Endothelial cell of umbilical vein (primary cell): ENCODE results near the gene PPM1L. TPM values are rescaled to one million over a fixed set of nuclear protein-coding genes. Genes with fewer than 3 reads are reported as not detected.

Experiments
- BruUV-seq: library from RNA; stranded (reverse); fragments of 400-500 nt; replicated peaks from 2 replicates; lab custom pipeline; 2021; lab: Mats Ljungman, UMichigan
- CTCF ChIA-PET: fragments of 300-600, 350-600 bp; sonication (Branson Sonifier 250); formaldehyde crosslinking; loops from one replicate; lab custom pipeline; 2021; ENCODE audit warnings: antibody characterized with exemption, inconsistent platforms; lab: Charles Lee
- POLR2A ChIA-PET: fragments of 300-600, 350-600 bp; sonication (Branson Sonifier 250); formaldehyde crosslinking; loops from one replicate; lab custom pipeline; 2021; ENCODE audit warnings: antibody characterized with exemption, inconsistent platforms; lab: Charles Lee
- DNase-seq: peaks from one replicate; pipeline ENCODE4 v3.0.0-alpha.2; 2011; ENCODE audit warnings: low read depth, low spot score
- FAIRE-seq: peaks from 2 replicates; lab custom pipeline; 2011; peaks lifted over from hg19 to GRCh38; lab: Jason Lieb, UNC
- H2AFZ ChIP-seq: 2 replicates; pipeline ENCODE4 v1.6.0; 2012; ENCODE audit warnings: low read depth, low read length, control low read depth, inconsistent platforms
- H3K27ac ChIP-seq: 2 replicates; pipeline ENCODE4 v1.5.1; 2011; ENCODE audit warnings: low read depth, mild to moderate bottlenecking, control low read depth, low read length, moderate library complexity; ENCODE audit not compliant: insufficient read depth
- H3K27me3 ChIP-seq, 2 experiments: 2 replicates each; pipeline versions ENCODE4 v1.6.0 to v1.6.1; 2011; ENCODE audit warnings: low read length in 2 of 2, mixed read lengths in 1 of 2; ENCODE audit not compliant: control insufficient read depth in 2 of 2, insufficient read depth in 2 of 2
- H3K36me3 ChIP-seq, 2 experiments: 2 replicates in 1 of 2; 3 replicates in 1 of 2; pipeline ENCODE4 v1.5.1; 2011; ENCODE audit warnings: low read length in 2 of 2, mild to moderate bottlenecking in 1 of 2, moderate library complexity in 1 of 2; ENCODE audit not compliant: control insufficient read depth in 2 of 2, insufficient read depth in 2 of 2; ENCODE audit errors: extremely low read depth in 1 of 2
- H3K4me1 ChIP-seq: 3 replicates; pipeline ENCODE4 v1.5.1; 2011; ENCODE audit warnings: mild to moderate bottlenecking, low read length; ENCODE audit not compliant: control insufficient read depth, insufficient read depth; ENCODE audit errors: extremely low read depth
- H3K4me2 ChIP-seq: 2 replicates; pipeline ENCODE4 v1.6.1; 2011; ENCODE audit warnings: low read length, control low read depth, mixed read lengths; ENCODE audit not compliant: insufficient read depth
- H3K4me3 ChIP-seq, 3 experiments: fragments of 200-600 bp in 1 of 3; sonication (generic), shearing (Covaris generic) in 1 of 3; replicated peaks in 1 of 3; 2 replicates each; pipeline ENCODE4 v1.5.1; 2011 to 2016; ENCODE audit warnings: control low read depth in 3 of 3, low read length in 3 of 3, mild to moderate bottlenecking in 2 of 3, inconsistent platforms in 1 of 3, low read depth in 1 of 3, moderate library complexity in 1 of 3; ENCODE audit not compliant: insufficient read depth in 1 of 3
- H3K79me2 ChIP-seq: 2 replicates; pipeline ENCODE4 v1.6.0; 2012; ENCODE audit warnings: low read length, inconsistent platforms; ENCODE audit not compliant: control insufficient read depth, insufficient read depth
- H3K9ac ChIP-seq: replicated peaks from 2 replicates; pipeline ENCODE3; 2011; ENCODE audit warnings: low read length, control low read depth; ENCODE audit not compliant: insufficient read depth; ENCODE audit errors: extremely low read depth
- H3K9me1 ChIP-seq: replicated peaks from 3 replicates; pipeline ENCODE4 v1.6.0; 2011; ENCODE audit warnings: mild to moderate bottlenecking, low read length; ENCODE audit not compliant: control insufficient read depth, insufficient read depth; ENCODE audit errors: extremely low read depth
- H3K9me3 ChIP-seq: replicated peaks from 2 replicates; pipeline ENCODE4 v1.5.1; 2012; ENCODE audit warnings: low read length, inconsistent platforms; ENCODE audit not compliant: control insufficient read depth, insufficient read depth
- H4K20me1 ChIP-seq: replicated peaks from 2 replicates; pipeline ENCODE3; 2011; ENCODE audit warnings: mild to moderate bottlenecking, low read length; ENCODE audit not compliant: control insufficient read depth, insufficient read depth; ENCODE audit errors: extremely low read depth
- CTCF ChIP-seq, 2 donors: IDR thresholded peaks; 1 replicate in 1 of 2; 2 replicates in 1 of 2; pipeline ENCODE4 v1.5.1; 2011; ENCODE audit warnings: low read length in 2 of 2, mild to moderate bottlenecking in 2 of 2, moderate library complexity in 2 of 2, control low read depth in 1 of 2, inconsistent platforms in 1 of 2, low read depth in 1 of 2; ENCODE audit not compliant: insufficient read depth in 1 of 2; ENCODE audit errors: extremely low read depth in 1 of 2
- EZH2 ChIP-seq: IDR thresholded peaks from 2 replicates; pipeline ENCODE4 v1.6.1; 2012; ENCODE audit warnings: borderline replicate concordance, low read depth, mild to moderate bottlenecking, moderate library complexity, low read length, inconsistent platforms; ENCODE audit not compliant: severe bottlenecking
- FOS ChIP-seq: IDR thresholded peaks from 2 replicates; pipeline ENCODE4 v1.6.1; 2011; ENCODE audit warnings: mild to moderate bottlenecking, low read length, moderate library complexity, borderline replicate concordance; ENCODE audit not compliant: insufficient read depth
- GATA2 ChIP-seq: IDR thresholded peaks from 2 replicates; pipeline ENCODE4 v1.7.0; 2011; ENCODE audit warnings: low read depth, mild to moderate bottlenecking, moderate library complexity, mixed read lengths, low read length; ENCODE audit not compliant: insufficient read length, insufficient read depth
- JUN ChIP-seq: IDR thresholded peaks from 2 replicates; pipeline ENCODE4 v1.6.1; 2011; ENCODE audit warnings: borderline replicate concordance, low read depth; ENCODE audit not compliant: insufficient read length, insufficient read depth
- MAX ChIP-seq: IDR thresholded peaks from 2 replicates; pipeline ENCODE4 v1.6.1; 2011; ENCODE audit not compliant: insufficient read depth, insufficient read length
- MYC ChIP-seq: IDR thresholded peaks from one replicate; pipeline ENCODE4 v1.6.1; 2011; ENCODE audit warnings: mild to moderate bottlenecking, low read depth, low read length
- POLR2A ChIP-seq: IDR thresholded peaks from 2 replicates; pipeline ENCODE4 v1.6.1; 2012; ENCODE audit warnings: low read depth, mild to moderate bottlenecking, control low read depth, low read length
- POLR2AphosphoS5 ChIP-seq: IDR thresholded peaks from 2 replicates; pipeline ENCODE4 v1.6.1; 2012; ENCODE audit warnings: low read depth, mild to moderate bottlenecking, control low read depth, low read length, moderate library complexity; ENCODE audit not compliant: insufficient read depth
- dilution Hi-C: fragments of 300-500 bp; cut with MboI; formaldehyde crosslinking; loops from one replicate; pipeline ENCODE4 v1.15.0; 2019; ENCODE audit warnings: low sequenced_read_pairs; ENCODE audit not compliant: extremely low pct_ligation_motif_present
- intact Hi-C: fragments of 100-400 bp; cut with micrococcal nuclease; formaldehyde crosslinking; loops from one replicate; pipeline ENCODE4 v1.10.0; 2022
- polyA plus RNA-seq, 4 experiments: library from polyadenylated mRNA; depleted of rRNA in 3 of 4; stranded (reverse) in 3 of 4; unstranded in 1 of 4; fragments of >200 nt; gene quantifications; 2 replicates each; pipeline versions ENCODE4 v1.2.1 to v1.2.3, GENCODE V29; 2011 to 2012; ENCODE audit warnings: missing spikeins in 1 of 4
- total RNA-seq: library from RNA; stranded (reverse); gene quantifications from 2 replicates; pipeline ENCODE4 v1.2.3, GENCODE V29; 2021

PPM1L gene
- total and polyA plus RNA-seq, 2 donors (not counting 3 experiments of a cell fraction or from before 2014, with no cell fraction given), result 0.63 to 2.9 TPM

GRCh38 chr3:160951642-160952487, 195.8 kb downstream of the PPM1L start:
- no peak overlapping the region for H2AFZ ChIP-seq
- H3K27me3 ChIP-seq, result no peaks in the 10 kb centered on the region
- no peaks in the 10 kb centered on the region for H3K36me3 ChIP-seq
- H3K9me3 ChIP-seq, result no peaks in the 10 kb centered on the region
- H3K27ac ChIP-seq, result no peak overlapping the region
- no peak for TF ChIP-seq FOS
- TF ChIP-seq GATA2, result no peak
- no peak for TF ChIP-seq POLR2AphosphoS5
- no peak for TF ChIP-seq EZH2
- no peaks in the 10 kb centered on the region for H3K79me2 ChIP-seq
- H4K20me1 ChIP-seq, result no peaks in the 10 kb centered on the region
- H3K4me1 ChIP-seq, result no peaks in the 10 kb centered on the region
- dilution Hi-C loops, result no loop called here
- H3K9me1 ChIP-seq, result no peaks in the 10 kb centered on the region
- BruUV-seq, result no TSS peak
- no peak overlapping the region for H3K4me3 ChIP-seq
- ChIA-PET POLR2A (no interaction called here), CTCF (no interaction called here)
- DNase-seq, result no peak
- FAIRE-seq, result no peak
- no peak overlapping the region for H3K4me2 ChIP-seq
- H3K9ac ChIP-seq, result no peak overlapping the region
- intact Hi-C loops, result loop anchor here (5.0 kb wide), 1 partner anchor 155 kb away; the partner anchor contains the start of gene B3GALNT1

GRCh38 chr3:160953686-160954085, 197.7 kb downstream of the PPM1L start:
- Histone ChIP-seq H3K9me1 (no peaks in the 10 kb centered on the region), H3K4me1 (no peaks in the 10 kb centered on the region), H3K9me3 (no peaks in the 10 kb centered on the region), H3K79me2 (no peaks in the 10 kb centered on the region), H2AFZ (no peak overlapping the region), H4K20me1 (no peaks in the 10 kb centered on the region), H3K4me3 (no peak overlapping the region), H3K27ac (no peak overlapping the region), H3K36me3 (no peaks in the 10 kb centered on the region), H3K9ac (no peak overlapping the region), H3K27me3 (no peaks in the 10 kb centered on the region), H3K4me2 (no peak overlapping the region)
- peak; percentile 60 for DNase-seq
- dilution Hi-C loops, result no loop called here
- intact Hi-C loops, result loop anchor here (5.0 kb wide), 1 partner anchor 154 kb away; the partner anchor contains the start of gene B3GALNT1
- BruUV-seq, result no TSS peak
- no peak for TF ChIP-seq MYC
- no peak for TF ChIP-seq POLR2A
- TF ChIP-seq FOS, result no peak
- TF ChIP-seq JUN, result no peak
- TF ChIP-seq POLR2AphosphoS5, result no peak
- TF ChIP-seq MAX, result no peak
- no peak for TF ChIP-seq CTCF (IDR thresholded peaks at IDR 0.05; ENCODE audit: extremely low read depth in 1 of 2, insufficient read depth in 1 of 2, low read depth in 1 of 2, low read length in 2 of 2)
- TF ChIP-seq EZH2, result no peak
- no peak for TF ChIP-seq GATA2
- FAIRE-seq, result no peak
- CTCF ChIA-PET, result interaction anchor here (1.2 kb wide), 1 partner anchor 12 kb away, joined by 3 read pairs; no protein-coding TSS in a partner anchor
- POLR2A ChIA-PET, result no interaction called here
